Measurements from ENCODE around the gene NLRP8.

GRCh38 chr19:55901369-55902079 lies 46.1 kb upstream of the NLRP8 start:
- TF ChIP-seq RFX5 (IDR thresholded peaks at IDR 0.05; ENCODE audit: low read depth, low read length): no peak
- no peak for TF ChIP-seq POLR2A (IDR thresholded peaks at IDR 0.05; ENCODE audit: low read depth, low read length)
- no peak for TF ChIP-seq MAFK (IDR thresholded peaks at IDR 0.05; ENCODE audit: low read depth, low read length)
